HG03280 (cell line): ENCODE data around the gene ERCC8.
"Not testable (repeated sequence)": the region's sequence is repeated elsewhere in the genome, so short reads cannot be mapped to it uniquely, and the experiment has no call there.

Source experiments
- ATAC-seq: cut with Tn5 transposase; IDR thresholded peaks from one replicate; pipeline ENCODE4 v1.9.1; 2021; ENCODE audit warnings: mild to moderate bottlenecking, moderate library complexity; ENCODE audit not compliant: unreplicated experiment

The ERCC8 gene

GRCh38 chr5:60918466-60918865 is 26.4 kb downstream of the ERCC8 start:
- ATAC-seq, result no peak

GRCh38 chr5:60916646-60917045 is 28.2 kb downstream of the ERCC8 start:
- no peak for ATAC-seq

- no peak for ATAC-seq
These were observed 41.5 kb downstream of the ERCC8 start for GRCh38 chr5:60903356-60903755.

GRCh38 chr5:60896991-60897390 is 47.9 kb downstream of the ERCC8 start:
- no peak for ATAC-seq

- ATAC-seq, result no peak
These were observed 51.3 kb downstream of the ERCC8 start for GRCh38 chr5:60893521-60893920.

GRCh38 chr5:60891667-60892066 is 53.2 kb downstream of the ERCC8 start:
- no peak for ATAC-seq

GRCh38 chr5:60888359-60889061 is 56.4 kb downstream of the ERCC8 start:
- no peak for ATAC-seq

- no peak for ATAC-seq
These were observed 57.1 kb downstream of the ERCC8 start for GRCh38 chr5:60887746-60888145.

GRCh38 chr5:60887096-60887495 is 57.8 kb downstream of the ERCC8 start:
- no peak for ATAC-seq

- ATAC-seq, result no peak
These were observed 58.7 kb downstream of the ERCC8 start for GRCh38 chr5:60886158-60886557.

- ATAC-seq, result no peak
These were observed 61.6 kb downstream of the ERCC8 start for GRCh38 chr5:60883229-60883628.

- ATAC-seq, result no peak
These were observed 72.0 kb downstream of the ERCC8 start for GRCh38 chr5:60872892-60873291.

GRCh38 chr5:60870857-60871256 is 74.0 kb downstream of the ERCC8 start:
- ATAC-seq, result no peak

GRCh38 chr5:60860572-60860971 is 84.3 kb downstream of the ERCC8 start:
- not testable (repeated sequence) for ATAC-seq

GRCh38 chr5:60856066-60856465 is 88.8 kb downstream of the ERCC8 start:
- no peak for ATAC-seq

- ATAC-seq, result no peak
These were observed 91.9 kb downstream of the ERCC8 start for GRCh38 chr5:60852940-60853339.

GRCh38 chr5:60852317-60852716 is 92.6 kb downstream of the ERCC8 start:
- no peak for ATAC-seq

GRCh38 chr5:60851626-60852025 is 93.2 kb downstream of the ERCC8 start:
- no peak for ATAC-seq

- ATAC-seq, result no peak
These were observed 98.6 kb downstream of the ERCC8 start for GRCh38 chr5:60846298-60846697.

GRCh38 chr5:60843936-60844905 is 100.6 kb downstream of the ERCC8 start, which contains the start of gene ELOVL7:
TSS of gene ELOVL7 (minus strand) at chr5:60844269. CDS start at chr5:60787397, 56,872 bp downstream.
- peak; percentile 90 for ATAC-seq

GRCh38 chr5:60843386-60843935 is 101.4 kb downstream of the ERCC8 start:
- ATAC-seq, result no peak
